SKM-1 (cell line): ENCODE measurements around the gene KRABD2.
"Not testable (repeated sequence)": the region's sequence is repeated elsewhere in the genome, so short reads cannot be mapped to it uniquely, and the experiment has no call there.

ENCODE experiments used
- DNase-seq: peaks from one replicate; lab custom pipeline; 2025; ENCODE audit not compliant: unreplicated experiment; lab: John Stamatoyannopoulos, UW

The KRABD2 gene

GRCh38 chr17:8365143-8365542 is 11.4 kb downstream of the KRABD2 start:
- no peak for DNase-seq

- no peak for DNase-seq
Measured at GRCh38 chr17:8362651-8363332, 13.7 kb downstream of the KRABD2 start.

- DNase-seq = no peak
Measured at GRCh38 chr17:8360751-8361150, 15.8 kb downstream of the KRABD2 start.

- no peak for DNase-seq
Measured at GRCh38 chr17:8360260-8360659, 16.2 kb downstream of the KRABD2 start.

GRCh38 chr17:8359769-8360168 is 16.7 kb downstream of the KRABD2 start:
- no peak for DNase-seq

GRCh38 chr17:8357910-8358309 is 18.6 kb downstream of the KRABD2 start:
- DNase-seq = no peak

GRCh38 chr17:8354236-8354635 is 22.3 kb downstream of the KRABD2 start:
- no peak for DNase-seq

GRCh38 chr17:8353736-8354135 is 22.8 kb downstream of the KRABD2 start:
- DNase-seq = no peak

GRCh38 chr17:8350339-8350738 is 26.2 kb downstream of the KRABD2 start:
- DNase-seq = no peak

GRCh38 chr17:8347001-8347400 is 29.5 kb downstream of the KRABD2 start:
- not testable (repeated sequence) for DNase-seq

GRCh38 chr17:8345951-8346665 is 30.4 kb downstream of the KRABD2 start:
- no peak for DNase-seq

GRCh38 chr17:8345052-8345690 is 31.3 kb downstream of the KRABD2 start:
- no peak for DNase-seq

- no peak for DNase-seq
Measured at GRCh38 chr17:8341456-8341855, 35.0 kb downstream of the KRABD2 start.

GRCh38 chr17:8339540-8339939 is 37.0 kb downstream of the KRABD2 start, which contains the start of gene ODF4:
ODF4 (plus strand) TSS chr17:8339840; CDS start chr17:8340052, 212 bp downstream.
- DNase-seq = no peak

GRCh38 chr17:8338753-8339140 is 37.8 kb downstream of the KRABD2 start:
- no peak for DNase-seq

GRCh38 chr17:8337802-8338752 is 38.4 kb downstream of the KRABD2 start:
- no peak for DNase-seq

GRCh38 chr17:8333281-8333680 is 43.2 kb downstream of the KRABD2 start:
- DNase-seq = no peak

GRCh38 chr17:8332688-8333087 is 43.8 kb downstream of the KRABD2 start:
- no peak for DNase-seq

GRCh38 chr17:8332128-8332527 is 44.4 kb downstream of the KRABD2 start:
- no peak for DNase-seq

GRCh38 chr17:8327303-8327649 is 49.2 kb downstream of the KRABD2 start:
- DNase-seq = no peak
